Measurements from ENCODE around the gene CLEC18B.

GRCh38 chr16:74447578-74447977 lies 26.3 kb upstream of the CLEC18B start:
- TF ChIP-seq CTCF (IDR thresholded peaks at IDR 0.05), result no peak
- TF ChIP-seq POLR2AphosphoS5 (IDR thresholded peaks at IDR 0.05), result no peak
